ENCODE measurements around the gene ASTN2.

- TF ChIP-seq CTCF (IDR thresholded peaks at IDR 0.05 in 8 of 11, conservative IDR thresholded peaks at IDR 0.05 in 3 of 11): no peak
- no peak for TF ChIP-seq POLR2A (IDR thresholded peaks at IDR 0.05)
- TF ChIP-seq POLR2AphosphoS5 (IDR thresholded peaks at IDR 0.05): no peak
These were observed 977.2 kb downstream of the ASTN2 start for GRCh38 chr9:116437411-116438370.

Data from spleen (tissue), 7 donors.